ENCODE measurements around the gene SDCCAG8.

The SDCCAG8 gene

DNA sequence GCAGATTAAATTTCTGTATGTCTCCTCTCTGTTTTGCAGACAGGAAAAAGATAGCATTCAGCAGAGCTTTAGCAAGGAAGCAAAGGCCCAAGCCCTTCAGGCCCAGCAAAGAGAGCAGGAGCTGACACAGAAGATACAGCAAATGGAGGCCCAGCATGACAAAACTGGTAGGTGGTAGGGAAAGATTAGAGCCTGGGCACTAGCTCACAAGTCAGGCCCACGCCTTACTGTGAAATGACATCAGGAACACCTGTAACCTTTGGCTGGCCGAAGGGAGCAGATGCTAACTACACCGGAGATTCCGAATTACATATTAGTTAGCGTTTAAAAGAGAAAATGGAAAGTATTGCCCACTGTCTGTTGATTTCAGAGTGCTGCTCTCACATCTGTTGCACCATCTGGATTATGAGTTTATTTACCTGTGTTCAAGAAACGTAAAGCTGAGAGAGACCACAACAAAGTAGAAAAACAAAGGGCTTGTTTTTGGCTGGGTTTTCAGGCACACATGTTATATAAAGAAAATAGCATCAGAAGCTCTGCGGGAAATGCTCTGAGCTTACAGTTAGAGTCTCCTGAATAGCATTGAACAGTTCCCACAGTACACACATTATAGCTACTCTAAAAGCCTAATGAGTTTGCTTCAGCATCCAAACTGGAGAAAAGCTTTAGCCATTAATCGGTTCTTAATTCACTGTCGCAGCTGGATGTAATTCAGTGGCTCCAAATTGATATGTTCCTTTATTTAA, 160.0 kb downstream of the SDCCAG8 start:
- DNase-seq (ENCODE audit: extremely low read depth in 1 of 2, low read depth in 1 of 2): no peak

- DNase-seq (ENCODE audit: extremely low read depth in 1 of 2, low read depth in 1 of 2): no peak
Measured at GRCh38 chr1:243416495-243416894, 160.7 kb downstream of the SDCCAG8 start.

DNA sequence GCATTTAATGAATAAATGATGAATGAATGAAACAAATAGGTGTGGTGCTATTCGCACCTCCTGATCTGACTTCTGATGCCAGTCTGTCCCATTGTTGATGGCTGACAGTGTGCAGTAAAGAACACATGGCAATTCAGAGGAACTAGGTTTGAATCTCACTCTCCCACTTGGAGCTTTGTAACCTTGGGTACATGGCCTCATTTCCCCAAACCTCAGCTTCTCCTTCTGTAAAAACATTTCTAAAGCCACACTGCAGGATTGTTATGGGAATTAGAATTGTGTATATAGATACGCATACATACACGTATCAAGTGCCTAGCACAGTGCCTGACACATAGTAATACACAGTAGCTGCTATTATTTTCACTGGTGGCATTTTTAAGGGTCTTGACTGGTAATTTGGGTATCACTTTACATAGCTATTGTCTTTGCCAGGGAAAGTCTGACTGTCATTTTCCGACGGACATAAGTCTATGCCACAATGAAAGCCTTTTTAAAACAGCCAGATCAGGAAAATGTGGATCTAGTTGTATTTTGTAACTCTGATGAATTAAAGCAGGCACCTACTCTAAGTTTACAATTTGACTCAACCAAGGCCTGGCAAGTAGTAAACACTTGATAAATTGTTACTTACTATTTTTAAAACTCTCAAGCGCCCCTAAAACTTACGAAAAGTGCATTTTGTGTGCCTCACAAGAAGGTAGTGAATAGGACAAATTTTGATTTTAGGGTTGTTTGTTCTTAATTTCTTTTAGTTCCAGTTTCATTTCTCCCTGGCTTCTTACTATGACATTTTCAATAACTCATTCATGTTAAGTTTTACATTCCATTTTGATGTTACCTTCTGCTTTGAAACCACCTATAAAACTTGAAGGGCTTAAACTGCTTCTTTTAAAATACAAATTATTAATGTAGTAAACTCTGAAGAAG, 164.4 kb downstream of the SDCCAG8 start:
- no peak for DNase-seq (ENCODE audit: extremely low read depth in 1 of 2, low read depth in 1 of 2)

DNA sequence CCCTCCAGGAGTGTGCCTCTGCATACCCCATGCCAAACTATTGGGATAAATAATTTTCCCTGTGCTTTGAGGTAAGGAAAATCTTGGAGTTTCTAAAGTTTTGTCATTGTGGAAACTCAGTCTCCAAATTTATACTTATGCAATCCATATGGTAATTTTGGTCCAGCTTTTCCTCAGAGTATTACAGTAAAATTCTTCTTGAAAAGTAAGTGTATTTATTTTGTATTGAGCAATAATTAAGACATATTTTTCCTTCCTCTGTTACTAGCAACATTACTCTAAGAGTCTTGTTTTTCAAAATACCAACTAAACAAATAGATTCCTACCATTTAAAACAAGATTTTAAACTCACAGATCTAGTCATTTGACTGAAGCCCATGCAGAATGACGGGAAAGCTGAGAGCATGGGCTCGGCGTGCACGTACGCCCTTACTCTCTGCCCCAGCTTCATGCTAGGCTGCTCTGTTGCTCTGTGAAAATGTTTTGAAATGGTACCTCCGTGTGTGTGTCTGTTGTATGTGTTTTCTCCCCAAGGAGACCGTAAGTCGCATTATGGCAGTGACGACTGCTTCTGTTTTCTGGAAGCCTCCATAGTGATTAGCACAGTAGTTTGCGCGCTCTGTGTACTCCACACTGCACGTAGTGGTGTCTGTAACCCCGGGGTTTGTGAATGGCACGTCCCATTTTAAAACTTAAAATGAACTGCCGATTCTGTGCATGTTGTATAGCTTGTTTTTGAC, 165.3 kb downstream of the SDCCAG8 start:
- DNase-seq (ENCODE audit: extremely low read depth in 1 of 2, low read depth in 1 of 2): no peak

DNA sequence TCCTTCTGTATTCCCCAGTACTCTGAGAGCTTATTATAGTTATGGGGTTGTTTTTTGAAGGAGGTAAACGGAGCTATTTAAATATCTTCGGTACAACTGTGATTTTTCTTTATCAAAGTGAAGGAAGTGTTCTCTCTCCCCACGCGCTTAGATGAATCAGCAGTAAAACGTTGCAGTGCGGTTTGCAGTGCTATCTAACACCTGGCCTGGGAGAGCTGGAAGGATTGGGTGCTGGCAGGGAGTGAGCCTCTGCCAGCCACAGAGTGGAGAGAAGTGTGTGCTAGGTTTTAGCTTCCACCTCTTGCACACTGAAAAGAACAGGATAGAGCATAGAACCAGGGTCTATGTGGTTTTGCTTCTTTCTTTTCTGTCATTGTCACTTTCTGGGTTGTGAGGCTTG, 165.9 kb downstream of the SDCCAG8 start:
- peak; percentile 16 to 48 for DNase-seq (ENCODE audit: extremely low read depth in 1 of 2, low read depth in 1 of 2)

DNA sequence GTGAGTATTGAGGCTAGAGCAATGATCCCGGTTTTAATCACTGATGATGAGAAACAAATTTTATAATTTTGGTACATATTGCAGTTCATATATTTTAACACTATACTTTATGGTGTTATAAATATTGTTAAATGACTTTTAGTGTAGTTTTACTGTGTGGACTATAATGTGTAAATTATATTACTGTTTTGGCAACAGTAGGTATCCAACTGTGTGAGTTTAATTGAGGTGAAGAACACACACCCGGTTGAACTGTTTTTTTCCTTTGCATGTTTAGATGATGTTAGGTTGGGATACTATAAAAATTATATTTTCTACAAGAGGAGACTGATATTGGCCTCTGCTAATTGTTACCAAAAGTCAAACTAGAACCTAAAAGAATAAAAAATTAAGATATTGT, 166.5 kb downstream of the SDCCAG8 start:
- no peak for DNase-seq (ENCODE audit: extremely low read depth in 1 of 2, low read depth in 1 of 2)

- DNase-seq (ENCODE audit: extremely low read depth in 1 of 2, low read depth in 1 of 2): no peak
Measured at GRCh38 chr1:243428084-243428483, 172.2 kb downstream of the SDCCAG8 start.

DNA sequence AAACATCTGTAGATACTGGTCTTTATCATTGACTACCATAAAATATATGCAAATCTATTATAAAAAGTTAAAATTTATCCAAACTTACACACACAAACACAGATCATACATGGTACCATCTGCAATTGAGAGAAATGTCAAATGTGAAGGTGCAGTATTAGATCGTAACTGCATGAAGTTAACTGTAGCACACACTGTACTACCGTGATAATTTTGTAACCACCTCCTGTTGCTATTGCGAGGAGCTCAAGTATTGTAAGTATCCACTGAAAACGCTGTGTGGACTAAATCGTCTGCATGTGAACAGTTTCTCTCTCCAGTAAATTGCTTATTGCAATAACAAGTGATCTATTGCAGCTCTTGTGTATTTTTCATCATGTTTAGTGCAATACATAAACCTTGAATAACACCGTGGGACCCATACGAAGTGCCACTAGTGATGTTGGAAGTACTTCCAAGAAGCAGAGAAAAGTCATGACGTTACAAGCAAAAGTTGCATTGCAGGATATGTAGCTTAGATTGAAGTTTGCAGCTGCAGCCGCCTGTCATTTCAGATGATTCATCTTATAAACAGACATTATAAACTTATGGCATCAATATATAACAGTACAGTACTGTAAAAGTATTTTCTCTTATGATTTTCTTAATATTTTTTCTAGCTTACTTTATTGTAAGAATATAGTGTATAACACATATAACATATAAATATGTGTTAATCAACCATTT, 172.9 kb downstream of the SDCCAG8 start:
- DNase-seq (ENCODE audit: extremely low read depth in 1 of 2, low read depth in 1 of 2): no peak

DNA sequence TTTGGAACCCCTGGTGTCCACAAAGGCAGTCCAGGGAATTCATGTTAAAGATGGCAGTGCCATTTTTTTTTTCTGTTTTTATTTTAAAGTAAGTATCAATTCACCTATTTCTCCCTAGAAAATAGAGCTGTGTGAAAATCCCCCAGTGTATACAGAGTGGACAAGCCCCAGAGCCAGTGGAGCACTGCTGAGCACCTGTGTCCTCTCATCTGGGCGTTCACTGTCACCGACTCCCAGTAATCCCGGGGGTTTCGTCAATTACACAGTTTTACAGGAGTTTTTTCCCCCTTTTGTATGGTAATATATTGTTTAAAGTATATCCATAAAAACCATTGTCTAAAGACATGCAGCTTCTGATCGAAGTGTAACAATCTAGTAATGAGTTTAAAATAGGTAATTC, 175.8 kb downstream of the SDCCAG8 start:
- DNase-seq (ENCODE audit: extremely low read depth in 1 of 2, low read depth in 1 of 2): no peak

GRCh38 chr1:243432136-243432535, 176.3 kb downstream of the SDCCAG8 start:
- no peak for DNase-seq (ENCODE audit: extremely low read depth in 1 of 2, low read depth in 1 of 2)

GRCh38 chr1:243433737-243434370, 178.0 kb downstream of the SDCCAG8 start:
- no peak for DNase-seq (ENCODE audit: extremely low read depth in 1 of 2, low read depth in 1 of 2)

DNA sequence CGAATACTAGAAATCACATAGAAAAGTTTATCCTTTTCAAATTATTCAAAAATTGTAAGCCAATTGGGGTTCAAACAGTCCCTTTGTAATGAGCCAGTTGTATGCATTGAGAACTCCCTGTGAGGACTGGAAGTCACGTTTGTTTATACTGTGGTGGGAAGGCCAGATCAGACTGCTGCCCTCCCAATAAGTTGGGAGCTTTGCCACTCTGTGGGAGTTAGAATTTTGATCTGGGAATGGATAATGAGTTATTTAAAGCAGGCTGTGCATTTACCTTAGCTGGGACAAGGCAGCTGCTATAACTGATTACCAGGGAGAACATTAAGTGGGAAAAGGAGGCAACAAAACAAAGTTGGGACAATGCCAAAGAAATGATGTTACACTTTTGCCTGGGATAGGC, 178.8 kb downstream of the SDCCAG8 start:
- DNase-seq (ENCODE audit: extremely low read depth in 1 of 2, low read depth in 1 of 2): no peak

- DNase-seq (ENCODE audit: extremely low read depth in 1 of 2, low read depth in 1 of 2): no peak
Measured at GRCh38 chr1:243435836-243436235, 180.0 kb downstream of the SDCCAG8 start.

DNA sequence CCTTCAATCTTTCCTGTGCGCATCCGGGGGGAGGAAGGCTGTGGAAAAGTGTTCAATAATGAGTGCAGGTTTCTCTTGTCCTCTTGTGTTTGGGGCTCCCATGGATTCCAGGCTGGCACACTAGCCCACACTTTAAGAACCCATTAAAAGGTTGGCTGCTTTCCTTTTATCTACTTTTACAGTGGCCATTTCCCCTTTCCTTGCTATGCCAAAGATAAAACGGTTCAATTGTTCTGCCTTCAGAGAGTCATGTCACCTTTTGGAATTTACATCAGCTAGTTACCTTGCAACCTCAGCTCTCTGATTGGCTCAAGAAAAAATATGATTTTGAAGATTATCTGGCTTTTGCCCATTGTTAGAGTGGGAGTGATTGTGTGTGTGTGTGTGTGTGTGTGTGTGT, 182.3 kb downstream of the SDCCAG8 start:
- DNase-seq (ENCODE audit: extremely low read depth in 1 of 2, low read depth in 1 of 2): no peak

- DNase-seq (ENCODE audit: extremely low read depth in 1 of 2, low read depth in 1 of 2): no peak
Measured at GRCh38 chr1:243438815-243439214, 183.0 kb downstream of the SDCCAG8 start.

- no peak for DNase-seq (ENCODE audit: extremely low read depth in 1 of 2, low read depth in 1 of 2)
Measured at GRCh38 chr1:243440406-243440805, 184.6 kb downstream of the SDCCAG8 start.

DNA sequence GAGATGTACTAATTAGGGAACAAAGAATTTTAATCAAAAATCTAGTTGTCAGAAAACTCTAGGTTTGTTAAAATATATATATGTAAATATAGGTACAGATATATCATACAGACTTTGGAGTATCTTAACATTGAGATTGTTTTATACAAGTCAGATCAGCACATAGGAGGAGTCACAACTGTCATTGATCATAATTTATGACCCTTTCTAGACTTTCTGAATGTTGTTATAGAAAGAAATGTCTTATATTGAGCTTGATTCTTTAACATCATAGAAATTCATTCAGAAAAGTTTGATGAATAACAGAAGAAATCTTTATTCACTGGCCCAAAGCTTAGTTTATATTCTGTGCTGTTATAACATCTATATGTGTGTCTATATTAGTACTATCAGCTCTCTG, 185.8 kb downstream of the SDCCAG8 start:
- no peak for DNase-seq (ENCODE audit: extremely low read depth in 1 of 2, low read depth in 1 of 2)

GRCh38 chr1:243443557-243443956, 187.7 kb downstream of the SDCCAG8 start:
- DNase-seq (ENCODE audit: extremely low read depth in 1 of 2, low read depth in 1 of 2): no peak

DNA sequence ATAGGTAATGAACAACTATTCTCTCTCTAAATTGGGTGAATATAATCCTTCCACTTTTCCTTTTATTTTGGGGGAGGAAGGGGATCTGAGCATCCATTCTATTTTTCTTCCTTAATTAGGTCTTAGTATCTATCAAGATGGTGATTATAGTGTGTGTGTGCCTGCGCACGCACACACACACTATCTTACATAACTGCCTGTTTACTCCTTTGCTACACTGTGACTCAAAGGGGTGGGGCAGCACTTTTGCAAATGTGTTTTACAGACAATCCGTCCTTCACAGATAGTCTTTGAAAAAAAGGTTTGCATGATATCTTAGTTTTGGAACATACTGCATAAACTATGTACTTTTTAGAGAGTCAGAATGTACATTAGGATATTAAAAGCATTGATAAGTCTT, 191.5 kb downstream of the SDCCAG8 start:
- DNase-seq (ENCODE audit: extremely low read depth in 1 of 2, low read depth in 1 of 2): no peak

- no peak for DNase-seq (ENCODE audit: extremely low read depth in 1 of 2, low read depth in 1 of 2)
Measured at GRCh38 chr1:243447844-243448243, 192.0 kb downstream of the SDCCAG8 start.

Measured in stimulated activated CD8-positive, alpha-beta memory T cell treated with anti-CD3 and anti-CD28 coated beads, Interleukin-7, amount 100 ng/mL, for 48 hours (primary cell).